HG02973 (cell line): ENCODE results near the gene SPOCK3.
"Not testable (repeated sequence)": the region's sequence is repeated elsewhere in the genome, so short reads cannot be mapped to it uniquely, and the experiment has no call there.

Experiments
- ATAC-seq: cut with Tn5 transposase; IDR thresholded peaks from one replicate; pipeline ENCODE4 v1.9.1; 2021; ENCODE audit warnings: moderate library complexity; ENCODE audit not compliant: unreplicated experiment

Gene SPOCK3

DNA sequence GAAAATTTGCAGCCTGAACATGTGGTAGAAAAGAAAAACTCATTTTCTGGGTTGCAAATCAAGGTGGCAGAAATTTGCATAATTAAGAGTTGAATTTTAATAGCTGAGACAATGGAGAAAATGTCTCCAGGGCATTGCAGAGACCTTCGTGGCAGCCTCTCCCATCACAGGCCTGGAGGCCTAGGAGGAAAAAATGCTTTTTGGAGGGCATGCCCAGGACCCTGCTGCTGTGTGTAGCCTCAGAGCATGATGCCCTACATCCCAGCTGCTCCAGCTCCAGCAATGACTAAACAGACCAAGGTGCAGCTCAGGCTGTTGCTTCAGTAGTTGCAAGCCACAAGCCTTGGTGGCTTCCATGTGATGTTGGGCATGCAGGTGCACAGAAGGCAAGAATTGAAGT, 266.1 kb downstream of the SPOCK3 start:
- not testable (repeated sequence) for ATAC-seq

DNA sequence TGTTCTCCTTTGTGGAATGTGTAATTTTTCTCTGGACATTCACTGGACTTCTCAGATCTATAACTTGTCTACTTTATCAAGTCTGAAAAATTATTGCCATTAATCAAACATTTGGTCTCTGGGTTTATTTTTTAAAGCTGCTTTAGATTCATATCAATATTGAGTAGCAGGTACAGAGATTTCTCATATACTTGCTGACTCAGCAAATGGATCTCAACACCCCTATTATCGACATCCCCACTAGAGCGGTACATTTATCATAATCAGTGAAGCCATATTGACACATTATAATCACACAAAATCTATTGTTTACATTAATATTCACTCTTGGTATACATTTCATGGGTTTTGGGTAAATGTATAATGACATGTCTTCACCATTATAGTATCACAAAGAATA, 268.7 kb downstream of the SPOCK3 start:
- ATAC-seq, result no peak

DNA sequence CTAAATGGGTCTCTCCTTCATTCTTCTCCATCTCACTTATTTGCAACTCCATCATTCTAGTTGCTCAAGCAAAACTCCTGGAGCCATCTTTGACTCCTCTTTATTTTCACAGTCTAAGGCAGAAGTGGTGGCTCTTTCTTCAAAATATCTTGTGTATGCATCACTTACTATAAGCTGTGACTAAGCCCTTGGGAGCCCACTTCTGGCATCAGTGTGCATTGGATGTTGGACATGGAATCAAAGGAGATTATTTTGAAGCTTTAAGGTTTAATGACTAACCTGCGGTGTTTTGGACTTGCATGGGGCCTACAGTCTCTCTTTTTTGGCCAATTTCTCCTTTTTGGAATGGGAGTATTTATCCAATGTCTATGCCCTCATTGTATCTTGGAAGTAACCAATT, 276.8 kb downstream of the SPOCK3 start:
- ATAC-seq, result no peak

DNA sequence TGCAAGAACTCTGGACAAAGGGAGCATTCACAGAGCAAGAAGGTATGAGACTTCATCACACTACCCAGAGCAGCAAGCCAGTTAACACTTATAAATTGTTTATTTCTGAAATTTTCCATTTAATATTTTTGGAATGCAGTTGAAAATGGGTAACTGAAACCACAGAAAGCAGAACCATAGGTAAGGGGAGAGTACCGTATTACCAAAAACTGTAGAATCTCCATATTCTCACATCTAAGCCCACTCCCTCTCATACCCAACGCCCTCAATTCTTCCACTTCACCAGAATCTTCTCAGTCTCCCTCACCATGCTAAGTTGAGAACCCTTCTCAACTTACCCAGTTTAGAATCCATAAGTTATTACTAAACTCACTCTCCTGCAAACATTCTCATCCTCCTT, 277.8 kb downstream of the SPOCK3 start:
- ATAC-seq, result no peak

DNA sequence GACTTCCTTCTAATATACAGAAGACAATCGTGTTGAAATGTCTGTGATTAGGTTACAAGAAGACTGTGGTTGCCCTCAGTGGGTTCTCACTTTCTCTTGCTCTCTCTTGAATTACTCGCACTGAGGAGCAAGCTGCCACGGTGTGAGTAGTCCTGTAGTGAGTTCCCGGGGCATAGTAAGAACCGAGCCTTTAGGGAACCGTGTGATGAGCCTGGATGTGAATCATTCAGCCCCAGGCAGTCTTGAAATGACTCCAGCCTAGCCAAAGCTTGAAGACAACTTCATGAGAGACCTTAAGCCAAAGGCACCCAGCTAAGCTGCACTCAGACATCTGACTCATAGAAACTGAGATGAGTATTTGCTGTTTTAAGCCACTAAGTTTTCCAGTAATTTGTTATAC, 292.7 kb downstream of the SPOCK3 start:
- ATAC-seq, result peak; percentile 70

DNA sequence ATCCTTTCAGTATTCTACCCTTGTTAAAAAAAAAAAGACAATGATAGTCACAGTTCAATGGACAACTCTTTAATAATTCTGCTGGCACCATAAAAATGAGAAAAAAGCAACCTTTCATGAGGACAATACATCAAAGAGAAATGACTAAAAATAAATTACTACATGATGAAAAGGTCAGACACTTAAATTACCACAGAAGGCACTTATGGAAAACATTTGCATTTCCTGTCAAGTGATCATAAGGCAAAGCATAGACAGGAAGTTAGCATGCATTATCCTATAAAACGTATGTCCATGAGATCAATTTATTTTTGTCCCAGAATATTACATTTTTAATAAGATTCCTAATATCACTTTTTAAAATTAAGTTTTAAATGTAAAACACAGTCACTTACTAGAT, 303.8 kb downstream of the SPOCK3 start:
- no peak for ATAC-seq

DNA sequence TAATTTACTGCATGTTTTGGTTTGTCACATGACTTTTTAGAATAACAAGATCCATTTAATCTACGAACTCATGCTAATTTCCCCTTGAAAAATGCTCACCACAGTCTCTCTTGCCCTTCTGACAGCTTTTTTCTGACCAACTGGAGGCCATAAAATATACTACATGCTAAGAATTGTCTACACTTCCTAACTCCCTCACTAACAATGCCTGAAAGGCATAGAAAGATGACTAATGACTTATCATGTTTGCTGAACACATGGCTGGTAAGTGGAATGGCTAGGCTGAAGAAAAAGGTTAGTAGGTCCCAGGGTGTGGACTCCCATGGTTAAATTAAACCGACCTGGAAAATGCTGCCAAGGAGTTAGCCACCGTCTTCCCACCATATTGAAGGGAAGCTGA, 309.9 kb downstream of the SPOCK3 start:
- no peak for ATAC-seq

DNA sequence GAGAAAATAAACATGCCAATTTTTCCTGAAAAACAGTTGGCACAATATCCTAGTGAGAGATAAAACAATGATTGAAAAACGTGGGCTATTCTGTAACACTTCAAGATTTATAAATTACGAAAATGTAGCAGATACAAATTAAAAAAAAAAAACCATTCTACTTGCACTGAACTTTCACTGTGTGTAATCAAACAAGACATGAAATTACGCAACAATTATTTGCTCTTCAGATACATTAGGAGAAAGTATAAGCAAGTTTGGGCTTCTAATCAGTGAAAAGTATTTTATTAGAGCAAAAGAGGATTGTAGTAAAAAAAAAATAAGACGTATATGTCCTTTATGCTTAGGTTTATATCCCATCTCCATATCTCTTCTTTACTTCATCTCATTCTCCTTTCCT, 320.4 kb downstream of the SPOCK3 start:
- no peak for ATAC-seq

DNA sequence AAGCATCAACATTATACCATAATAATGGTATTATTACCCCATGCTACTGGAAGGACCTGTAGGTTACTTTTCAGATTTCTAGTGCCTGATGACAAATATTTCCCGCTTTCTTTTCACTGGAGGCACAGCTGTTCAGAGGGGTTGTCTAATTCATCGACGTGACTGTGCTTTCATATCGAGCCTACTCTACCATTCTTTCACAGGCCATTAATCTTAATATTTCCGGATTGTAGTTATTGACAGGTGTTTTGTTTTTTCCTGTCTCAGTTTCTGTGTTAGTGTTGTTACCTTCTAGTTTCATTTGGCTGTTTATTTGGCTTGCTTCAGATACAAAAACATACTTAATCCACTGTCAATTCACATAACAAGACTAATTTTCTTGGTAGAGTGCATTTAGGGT, 330.9 kb downstream of the SPOCK3 start:
- no peak for ATAC-seq

DNA sequence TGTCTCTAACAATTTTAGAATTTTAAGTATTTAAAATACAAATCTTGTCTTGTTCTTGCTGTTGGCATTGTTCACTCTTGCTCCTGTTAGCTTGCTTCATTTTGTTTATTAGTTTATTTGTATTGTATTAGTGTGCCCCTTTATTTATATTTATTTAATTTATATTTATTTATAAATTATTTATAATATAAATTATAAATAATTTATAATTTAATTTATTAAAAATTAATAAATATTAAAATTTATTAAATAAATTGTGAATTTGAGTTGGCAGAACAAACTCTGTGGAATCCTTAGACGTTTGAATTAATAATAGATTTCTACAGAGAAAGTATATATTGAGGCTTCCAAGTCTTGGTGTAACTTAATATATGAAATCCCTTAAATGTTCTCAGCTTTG, 331.4 kb downstream of the SPOCK3 start:
- ATAC-seq, result no peak

DNA sequence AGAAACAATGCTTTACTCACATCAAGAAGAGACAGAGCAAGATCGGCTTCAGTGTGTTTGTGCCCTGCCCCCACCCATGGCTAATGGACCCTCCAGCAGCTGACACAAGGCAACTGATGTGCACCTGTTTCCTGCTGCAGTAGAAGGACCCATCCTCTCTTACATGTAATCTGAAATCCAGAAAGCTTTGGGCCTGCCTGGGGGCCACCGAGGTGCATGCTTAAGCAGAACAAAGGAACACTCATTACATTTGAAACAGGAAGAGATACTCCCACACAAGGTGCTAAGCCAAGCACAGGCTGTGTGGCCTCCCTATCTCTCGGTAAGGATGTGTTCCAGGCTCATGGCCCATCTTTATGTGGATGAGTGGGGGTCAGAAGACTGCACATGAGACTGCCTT, 338.0 kb downstream of the SPOCK3 start:
- ATAC-seq, result peak; percentile 88

DNA sequence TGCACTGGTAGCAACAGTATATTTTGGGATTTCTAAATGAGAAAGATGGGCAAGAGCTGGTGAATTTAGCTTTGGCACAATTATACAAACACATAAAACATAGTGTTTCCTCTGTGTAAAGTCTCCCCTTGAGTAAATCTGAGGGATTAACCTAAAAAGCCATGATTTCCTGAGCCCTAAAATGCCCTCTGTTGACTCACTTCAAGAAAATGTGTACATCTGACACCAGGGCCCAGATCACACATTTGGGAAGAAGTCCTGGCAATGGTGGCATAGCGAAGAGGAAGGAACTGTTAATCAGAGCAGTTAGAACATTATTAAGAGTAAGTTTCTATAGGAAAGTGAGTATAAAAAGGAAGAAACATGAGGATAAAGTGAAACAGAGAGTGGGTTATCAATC, 338.5 kb downstream of the SPOCK3 start:
- no peak for ATAC-seq

DNA sequence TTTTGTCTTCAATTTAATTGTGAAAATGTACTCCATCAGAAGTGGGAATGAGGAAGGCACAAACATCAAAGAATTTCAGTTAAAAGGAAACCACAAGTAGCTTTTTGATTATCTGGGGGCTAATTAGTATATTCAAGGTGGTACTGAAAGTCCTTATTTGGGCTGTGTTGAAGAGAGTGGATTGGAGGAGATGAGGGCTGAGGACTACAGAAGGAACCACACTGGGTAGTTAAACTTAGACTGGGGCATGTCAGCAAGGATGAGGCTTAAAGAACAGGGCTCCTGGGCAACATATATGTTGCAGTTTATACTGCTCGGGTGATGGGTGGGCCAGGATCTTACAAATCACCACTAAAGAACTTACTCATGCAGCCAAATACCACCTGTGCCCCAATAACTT, 346.8 kb downstream of the SPOCK3 start:
- ATAC-seq, result no peak

DNA sequence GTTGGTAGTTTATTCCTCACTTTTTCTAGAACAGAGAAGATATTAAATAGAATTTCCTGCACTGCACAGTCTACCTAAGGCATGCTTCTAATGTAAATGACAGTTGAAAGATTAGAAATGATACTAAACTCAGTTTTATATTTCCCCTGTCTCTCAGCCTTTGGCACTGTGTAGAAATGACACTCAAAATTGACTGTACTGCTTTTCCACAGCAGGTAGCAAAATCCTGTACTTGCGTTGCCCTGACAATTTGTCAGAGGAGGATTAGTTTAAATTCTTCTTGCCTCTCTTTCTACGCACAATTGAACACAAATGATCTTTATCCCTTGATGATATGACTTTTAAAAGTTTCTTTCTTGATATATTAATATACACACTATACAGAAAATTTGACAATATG, 347.6 kb downstream of the SPOCK3 start:
- no peak for ATAC-seq

DNA sequence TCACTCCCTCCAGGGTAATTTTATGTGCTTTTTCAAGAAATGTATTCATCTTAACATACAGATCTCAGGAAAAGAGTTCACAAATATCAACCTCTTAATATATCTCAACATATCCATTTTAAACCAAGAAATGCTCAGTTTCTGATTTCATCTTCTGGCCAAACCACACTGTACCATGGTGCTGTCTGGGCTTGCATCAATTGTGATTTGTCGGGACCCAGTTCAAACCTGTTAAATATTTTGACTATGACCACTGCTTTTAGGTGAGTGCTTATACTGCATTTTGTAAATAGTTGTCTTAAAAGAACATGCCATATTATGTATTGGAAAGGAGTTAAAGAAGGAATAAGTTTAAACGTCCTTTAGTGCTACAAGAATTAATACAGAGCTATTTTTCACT, 352.1 kb downstream of the SPOCK3 start:
- ATAC-seq, result no peak

DNA sequence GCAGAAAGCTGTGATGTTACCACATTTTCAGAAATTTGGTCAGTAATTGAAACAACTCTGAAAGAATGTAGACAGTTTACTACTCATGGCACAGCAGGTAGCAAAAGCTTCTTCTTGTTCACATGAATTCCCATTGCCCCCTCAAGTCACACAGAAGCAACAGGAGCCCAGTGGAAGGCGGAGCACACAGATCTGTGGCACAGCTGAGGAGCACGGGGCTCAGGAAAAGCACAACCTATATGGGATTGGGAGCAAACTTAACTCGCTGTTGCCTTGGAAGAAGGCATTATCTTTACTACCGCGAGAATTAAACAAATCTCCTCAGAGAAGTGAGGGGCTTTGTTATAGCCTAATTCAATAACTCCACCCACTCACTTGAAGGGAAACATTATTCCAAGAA, 358.5 kb downstream of the SPOCK3 start:
- ATAC-seq, result no peak

DNA sequence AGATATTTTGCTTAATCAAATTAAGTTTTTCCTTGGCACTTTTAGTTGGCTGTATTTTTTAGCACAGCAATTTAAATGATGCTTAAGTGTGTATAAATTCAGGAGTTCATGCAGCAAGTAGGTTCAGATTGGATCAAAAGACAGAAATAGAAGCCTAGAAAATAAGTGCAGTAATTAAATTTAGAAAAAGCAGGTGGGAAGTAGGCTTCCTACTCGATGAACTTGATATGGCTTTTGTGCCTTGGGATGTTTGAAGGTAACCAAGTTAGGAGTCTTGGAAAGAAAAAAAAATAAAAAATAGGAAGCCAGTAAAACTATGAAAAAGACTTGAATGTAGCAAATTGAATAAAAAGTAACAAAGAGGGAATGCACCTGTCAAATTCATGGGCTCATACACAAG, 372.3 kb downstream of the SPOCK3 start:
- ATAC-seq, result no peak

DNA sequence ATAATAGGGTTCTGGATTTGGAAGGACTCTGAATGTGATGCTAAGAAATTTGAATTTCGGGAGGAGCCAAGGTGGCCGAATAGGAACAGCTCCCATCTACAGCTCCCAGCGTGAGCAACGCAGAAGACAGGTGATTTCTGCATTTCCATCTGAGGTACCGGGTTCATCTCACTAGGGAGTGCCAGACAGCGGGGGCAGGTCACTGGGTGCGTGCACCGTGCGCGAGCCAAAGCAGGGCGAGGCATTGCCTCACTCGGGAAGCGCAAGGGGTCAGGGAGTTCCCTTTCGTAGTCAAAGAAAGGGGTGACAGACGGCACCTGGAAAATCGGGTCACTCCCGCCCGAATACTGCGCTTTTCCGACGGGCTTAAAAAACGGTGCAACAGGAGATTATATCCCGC, 383.9 kb downstream of the SPOCK3 start:
- ATAC-seq, result not testable (repeated sequence)

DNA sequence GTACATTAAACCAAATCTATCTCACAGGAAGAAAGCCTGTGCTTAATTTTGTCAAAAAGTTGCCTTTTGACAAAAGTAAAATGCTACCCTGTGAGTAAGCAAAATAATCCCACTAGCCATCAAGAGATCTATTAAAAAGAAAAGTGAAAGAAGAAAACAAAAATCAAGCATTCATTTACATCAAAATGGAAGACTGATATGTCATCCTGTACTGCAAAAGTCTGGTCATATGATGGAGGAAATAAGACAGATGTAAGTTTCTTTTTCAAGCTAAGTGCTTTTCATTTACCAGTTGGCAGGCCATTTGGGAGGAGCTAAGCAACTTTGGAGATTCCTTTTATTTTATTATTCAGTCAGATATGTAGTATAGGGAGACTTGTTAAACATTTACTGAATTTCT, 387.4 kb downstream of the SPOCK3 start:
- peak; percentile 62 for ATAC-seq

DNA sequence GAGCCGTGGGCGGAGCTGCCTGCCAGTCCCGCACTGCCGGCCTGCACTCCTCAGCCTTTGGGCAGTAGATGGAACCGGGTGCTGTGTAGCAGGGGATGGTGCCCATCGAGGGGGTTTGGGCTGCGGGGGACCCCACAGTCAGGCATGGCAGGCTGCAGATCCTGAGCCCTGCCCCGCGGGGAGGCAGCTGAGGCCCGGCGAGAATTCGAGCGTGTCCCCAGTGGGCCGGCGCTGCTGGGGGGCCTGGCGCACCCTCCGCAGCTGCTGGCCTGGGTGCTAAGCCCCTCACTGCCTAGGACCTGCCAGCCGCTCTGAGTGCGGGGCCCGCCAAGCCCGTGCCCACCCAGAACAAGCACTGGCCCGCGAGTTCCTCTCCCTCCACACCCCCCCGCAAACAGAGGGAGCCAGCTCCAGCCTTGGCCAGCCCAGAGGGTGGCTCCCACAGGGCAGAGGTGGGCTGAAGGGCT, 391.5 kb downstream of the SPOCK3 start:
- no peak for ATAC-seq

DNA sequence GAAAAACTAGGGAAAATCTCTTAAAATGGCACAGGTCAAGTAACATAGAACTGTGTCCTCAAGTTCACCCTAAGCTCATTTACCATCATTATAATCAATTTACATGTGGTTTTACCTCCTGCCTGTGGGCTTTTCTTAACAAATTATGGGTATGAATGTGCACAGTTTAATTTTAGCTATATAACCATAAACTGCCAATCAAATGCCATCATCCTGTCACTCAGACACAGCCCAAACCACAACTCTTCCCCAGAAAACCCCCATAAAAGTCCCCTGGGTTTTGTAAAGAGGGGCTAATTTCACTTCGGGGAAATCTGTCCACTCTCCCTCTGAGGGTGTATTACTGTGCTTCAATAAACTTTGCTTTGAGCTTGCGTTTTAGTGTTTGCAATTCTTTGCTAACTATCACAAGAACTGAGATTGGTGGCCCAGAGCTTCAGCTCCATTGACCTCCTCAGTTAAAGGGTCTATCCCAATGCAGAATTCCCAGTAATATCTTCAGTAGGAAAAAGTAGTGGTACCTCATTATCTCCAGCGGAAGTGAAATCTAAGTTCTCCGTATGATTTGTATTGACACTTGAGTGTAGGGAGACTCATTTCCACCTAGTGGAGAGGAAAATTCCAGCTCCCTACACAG, 394.6 kb downstream of the SPOCK3 start:
- ATAC-seq, result peak; percentile 83

DNA sequence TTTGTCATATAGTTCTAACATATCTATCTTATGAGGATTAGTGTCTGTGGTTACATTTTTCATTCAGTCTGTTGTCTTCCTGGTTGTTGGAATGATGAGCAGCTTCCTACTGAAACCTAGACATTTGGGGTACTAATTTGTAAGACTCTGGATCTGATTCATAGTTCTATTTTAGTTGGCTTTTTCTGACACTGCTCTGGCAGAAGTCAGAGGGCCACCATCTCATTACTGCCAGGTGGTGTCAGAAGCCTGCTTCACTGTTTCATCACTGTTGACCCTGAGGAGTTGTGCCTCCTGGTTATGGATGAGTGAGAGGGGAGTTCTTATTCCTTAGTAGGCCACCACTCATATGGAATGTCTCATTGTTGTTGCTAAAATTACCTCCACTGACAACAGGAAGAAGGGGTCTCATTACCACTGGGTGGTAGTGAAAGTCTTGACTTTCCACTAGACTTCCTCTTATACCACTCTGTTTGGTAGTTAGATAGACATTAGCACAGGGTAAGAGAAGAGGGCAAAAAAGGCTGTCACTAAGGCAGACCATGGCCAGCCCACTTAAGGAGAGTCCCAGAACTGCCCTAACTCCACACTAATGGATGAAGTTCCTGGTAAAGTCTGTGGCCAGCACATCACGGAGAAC, 395.2 kb downstream of the SPOCK3 start:
- ATAC-seq, result peak; percentile 55

DNA sequence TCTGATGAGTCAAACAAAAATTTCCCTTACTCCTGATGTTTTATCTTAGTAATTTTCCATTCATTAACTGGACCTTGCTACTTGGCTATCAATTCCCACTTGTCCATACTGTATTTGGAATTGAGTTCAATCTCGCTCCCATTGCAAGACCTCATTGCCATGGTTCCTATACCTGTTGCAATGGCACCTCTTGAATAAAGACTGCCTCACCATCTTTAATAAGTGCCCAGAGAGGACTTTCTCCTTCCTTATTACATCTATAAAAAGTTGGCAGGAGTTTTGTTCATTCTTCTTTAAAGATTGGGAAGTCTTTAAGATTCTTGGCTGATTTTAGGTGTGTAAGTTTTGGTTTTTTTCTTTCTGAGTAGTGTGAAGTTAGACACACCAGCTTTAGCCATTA, 397.4 kb downstream of the SPOCK3 start:
- ATAC-seq, result no peak
